ENCODE data around the gene IRS2.

IRS2 gene

DNA sequence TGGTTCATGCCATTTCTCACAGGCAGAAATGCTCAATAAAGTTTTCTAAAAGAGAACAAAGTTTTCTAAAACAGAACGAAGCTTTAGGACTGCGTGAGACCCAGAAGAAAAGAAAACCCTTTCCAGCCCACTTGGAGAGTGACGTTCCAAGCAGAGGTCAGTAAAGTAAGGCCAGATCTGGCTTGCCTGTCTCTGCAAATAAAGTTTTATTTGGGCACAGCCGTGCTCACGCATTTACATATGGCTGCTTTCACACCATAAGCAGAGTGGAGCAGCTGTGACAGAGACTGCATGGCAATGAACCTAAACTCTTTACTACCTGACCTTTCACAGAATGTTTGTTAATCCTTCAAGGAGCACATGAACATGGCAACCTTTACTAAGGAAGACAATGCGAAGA lies 23.6 kb downstream of the IRS2 start:
- no peak for TF ChIP-seq ZNF274 (IDR thresholded peaks at IDR 0.05; ENCODE audit: low read depth, low read length)
- H3K4me3 ChIP-seq (ENCODE audit: low read length), result no peak overlapping the region

DNA sequence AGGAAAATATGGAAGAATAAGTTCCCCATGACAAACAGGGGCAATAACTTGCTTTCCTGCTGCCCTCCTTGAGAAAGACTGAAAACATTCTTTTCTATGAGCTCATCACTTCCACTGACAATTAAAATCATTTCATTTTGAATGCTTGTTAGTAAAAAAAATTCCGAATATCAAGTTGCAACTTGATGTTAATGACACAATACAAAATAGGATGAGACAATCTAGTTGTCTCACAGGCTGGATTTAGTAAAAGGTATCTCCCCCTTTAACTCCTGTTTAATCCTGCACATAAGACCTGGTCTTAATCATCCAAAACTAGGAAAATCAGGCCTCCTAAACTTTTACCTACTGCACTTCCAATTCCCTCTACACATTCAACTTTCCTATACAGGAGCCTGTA lies 24.7 kb downstream of the IRS2 start:
- H3K4me3 ChIP-seq (ENCODE audit: low read length), result no peak overlapping the region
- no peak for TF ChIP-seq ZNF274 (IDR thresholded peaks at IDR 0.05; ENCODE audit: low read depth, low read length)

DNA sequence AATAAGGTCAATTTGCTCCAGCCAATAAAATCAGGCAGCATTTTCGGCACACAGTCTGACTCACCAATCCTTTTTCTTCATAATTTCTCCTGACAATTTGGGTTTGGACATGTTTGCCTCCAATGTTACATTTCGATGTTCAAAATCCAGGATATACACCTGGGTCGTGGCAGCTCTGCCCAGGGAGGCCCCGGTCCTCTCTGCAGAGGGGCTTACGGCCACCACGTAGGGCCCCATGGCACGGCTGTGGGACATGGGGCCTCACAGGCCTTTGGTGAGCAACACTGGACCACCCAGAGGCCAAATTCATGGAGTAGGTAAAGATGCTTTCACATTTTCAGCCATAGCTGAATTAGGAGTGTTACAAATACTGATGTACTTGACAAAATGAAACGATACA lies 25.4 kb downstream of the IRS2 start:
- H3K4me3 ChIP-seq (ENCODE audit: low read length), result no peak overlapping the region
- no peak for TF ChIP-seq ZNF274 (IDR thresholded peaks at IDR 0.05; ENCODE audit: low read depth, low read length)

DNA sequence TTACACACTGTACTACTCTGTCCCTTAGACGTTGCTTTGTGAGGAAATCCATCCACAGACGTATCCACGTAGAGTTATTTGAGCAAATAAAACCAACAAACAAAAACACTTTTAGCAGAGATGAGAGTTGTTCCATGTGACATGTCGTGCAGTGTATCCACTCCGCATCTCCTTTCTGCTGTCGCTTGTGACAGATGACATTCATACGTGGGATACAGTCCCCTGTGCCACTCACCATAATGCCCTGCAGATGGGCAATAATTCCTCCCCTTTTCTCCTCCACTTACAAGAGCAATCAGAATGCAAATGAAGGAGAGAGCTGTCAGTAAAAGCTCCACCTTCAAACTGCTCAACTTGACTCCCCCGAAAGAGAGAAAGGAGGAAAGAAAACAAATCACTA lies 26.0 kb downstream of the IRS2 start:
- no peak overlapping the region for H3K4me3 ChIP-seq (ENCODE audit: low read length)
- no peak for TF ChIP-seq ZNF274 (IDR thresholded peaks at IDR 0.05; ENCODE audit: low read depth, low read length)

DNA sequence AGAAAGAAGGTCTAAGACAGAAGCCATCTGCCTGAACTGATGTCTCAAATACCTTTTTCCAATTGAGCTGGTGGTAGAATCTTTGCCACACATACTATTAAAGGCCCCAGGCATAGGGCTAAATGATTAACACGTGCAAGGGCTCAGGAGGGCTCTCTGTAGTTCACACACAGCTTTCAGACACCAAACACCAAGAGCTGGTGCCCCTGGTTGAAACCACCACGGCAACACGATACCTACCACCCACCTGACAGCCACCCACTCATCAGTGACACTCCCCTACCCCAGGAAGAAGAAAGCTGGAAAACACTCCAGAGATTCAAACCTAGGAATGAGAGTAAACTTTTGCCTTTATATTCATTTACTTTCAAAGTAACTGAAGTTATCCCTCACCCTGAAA lies 26.8 kb downstream of the IRS2 start:
- TF ChIP-seq ZNF274 (IDR thresholded peaks at IDR 0.05; ENCODE audit: low read depth, low read length), result no peak

DNA sequence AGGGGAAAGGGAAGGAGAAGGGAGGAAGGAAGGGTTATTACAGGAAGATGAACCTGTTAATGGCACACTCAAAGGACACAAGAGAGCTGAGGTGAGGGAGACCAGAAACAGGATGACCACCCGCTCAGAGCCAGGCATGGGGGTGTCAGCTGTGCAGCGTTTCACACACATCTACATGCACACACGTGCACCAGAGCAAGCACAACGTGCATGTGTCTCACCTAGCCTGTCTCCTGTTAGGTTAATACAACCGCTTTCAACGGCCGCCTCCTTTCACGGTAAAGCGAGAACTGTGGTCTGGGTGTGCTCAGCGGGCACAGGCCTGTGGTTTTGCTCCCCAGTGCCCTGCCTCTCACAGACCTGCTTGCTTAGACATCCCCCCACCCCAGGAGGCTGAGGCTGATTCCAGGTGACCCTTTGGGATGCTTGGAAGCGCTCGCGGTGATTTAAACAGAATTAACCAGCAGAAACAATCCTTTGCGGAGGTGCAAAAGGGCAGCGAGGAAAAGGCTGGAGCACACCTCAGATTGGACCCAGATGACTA lies 27.4 kb downstream of the IRS2 start:
- TF ChIP-seq ZNF274 (IDR thresholded peaks at IDR 0.05; ENCODE audit: low read depth, low read length), result no peak
- no peak overlapping the region for H3K4me3 ChIP-seq (ENCODE audit: low read length)

More for the DNA sequence above, 26.8 kb downstream of the IRS2 start:
- H3K4me3 ChIP-seq (ENCODE audit: low read length), result no peak overlapping the region

DNA sequence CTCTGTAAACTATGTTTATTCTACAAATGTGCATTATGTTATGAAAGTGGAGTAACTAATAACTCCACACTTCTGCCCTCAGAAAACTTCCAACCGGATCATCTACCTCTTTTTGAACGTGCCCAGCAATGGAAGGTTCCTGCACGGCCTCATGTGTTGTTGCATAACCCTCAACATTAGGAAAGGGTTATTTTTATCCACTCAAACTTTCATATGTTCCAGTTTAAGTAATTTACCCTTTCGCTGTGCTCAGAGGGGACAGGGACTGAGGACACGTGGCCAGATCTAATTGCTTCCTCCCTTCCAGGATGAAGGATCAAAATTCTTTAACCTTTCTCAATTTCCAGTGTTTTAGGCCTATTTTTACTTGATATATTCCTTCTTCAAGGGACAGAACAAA lies 29.6 kb downstream of the IRS2 start:
- TF ChIP-seq ZNF274 (IDR thresholded peaks at IDR 0.05; ENCODE audit: low read depth, low read length), result no peak
- H3K4me3 ChIP-seq (ENCODE audit: low read length), result no peak overlapping the region

DNA sequence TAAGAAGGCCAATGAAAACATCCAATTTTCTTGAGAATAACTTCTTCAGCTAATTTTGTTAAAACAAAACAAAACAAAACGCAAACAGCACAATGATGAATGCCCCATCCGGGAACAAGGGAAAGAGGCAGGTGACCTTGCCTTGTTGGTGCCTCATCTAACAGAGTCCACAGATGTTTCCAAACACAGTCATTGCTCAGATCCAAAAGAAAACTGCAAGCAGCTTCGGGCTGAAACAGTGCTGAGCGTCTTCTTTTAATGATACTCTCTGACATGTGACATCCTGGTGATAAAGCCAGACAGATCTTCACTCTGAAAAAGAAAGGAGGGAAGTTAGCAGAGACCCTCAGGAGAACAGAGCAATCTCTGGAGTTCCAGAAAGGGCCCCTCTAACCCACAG lies 30.4 kb downstream of the IRS2 start:
- TF ChIP-seq ZNF274 (IDR thresholded peaks at IDR 0.05; ENCODE audit: low read depth, low read length), result no peak
- H3K4me3 ChIP-seq (ENCODE audit: low read length), result no peak overlapping the region

DNA sequence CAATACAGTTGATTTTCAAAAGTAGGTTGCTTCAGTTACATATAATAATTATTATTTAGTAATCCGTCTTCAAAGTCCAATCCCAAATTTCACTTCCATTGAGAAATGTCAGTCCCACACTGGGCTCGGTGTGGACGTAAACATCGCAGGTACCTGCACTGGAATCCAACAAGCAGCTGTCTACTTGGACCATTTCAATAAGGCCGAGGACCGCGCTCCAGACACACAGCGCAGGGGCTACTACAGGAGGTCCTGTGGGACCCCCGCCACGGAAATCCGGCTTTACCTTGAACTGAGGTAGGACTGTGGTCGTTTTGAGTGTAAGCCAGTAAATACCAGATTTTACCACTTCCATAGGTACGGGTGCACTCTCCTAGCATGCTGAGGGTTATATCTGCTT lies 30.8 kb downstream of the IRS2 start:
- no peak for TF ChIP-seq ZNF274 (IDR thresholded peaks at IDR 0.05; ENCODE audit: low read depth, low read length)
- no peak overlapping the region for H3K4me3 ChIP-seq (ENCODE audit: low read length)

DNA sequence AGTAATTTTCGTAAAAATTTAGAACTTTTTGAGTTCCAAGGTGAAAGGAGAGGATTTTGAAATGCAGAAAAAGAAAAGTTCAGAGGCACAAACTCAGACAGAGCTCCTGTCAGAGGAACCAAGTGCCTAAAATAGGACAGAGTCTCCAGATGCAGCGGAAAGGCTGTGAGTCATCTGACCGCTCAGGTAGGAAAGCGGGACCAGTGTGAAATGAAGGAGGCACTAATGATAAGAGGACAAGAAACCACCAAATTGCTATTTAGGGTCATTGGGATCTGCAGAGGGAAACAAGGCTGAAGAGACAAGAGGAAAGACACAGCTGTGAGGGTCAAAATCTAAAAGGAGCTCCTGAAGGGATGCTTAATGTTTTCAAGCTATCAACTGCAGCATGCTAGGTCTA lies 34.9 kb downstream of the IRS2 start:
- H3K4me3 ChIP-seq (ENCODE audit: low read length), result no peak overlapping the region
- no peak for TF ChIP-seq ZNF274 (IDR thresholded peaks at IDR 0.05; ENCODE audit: low read depth, low read length)

DNA sequence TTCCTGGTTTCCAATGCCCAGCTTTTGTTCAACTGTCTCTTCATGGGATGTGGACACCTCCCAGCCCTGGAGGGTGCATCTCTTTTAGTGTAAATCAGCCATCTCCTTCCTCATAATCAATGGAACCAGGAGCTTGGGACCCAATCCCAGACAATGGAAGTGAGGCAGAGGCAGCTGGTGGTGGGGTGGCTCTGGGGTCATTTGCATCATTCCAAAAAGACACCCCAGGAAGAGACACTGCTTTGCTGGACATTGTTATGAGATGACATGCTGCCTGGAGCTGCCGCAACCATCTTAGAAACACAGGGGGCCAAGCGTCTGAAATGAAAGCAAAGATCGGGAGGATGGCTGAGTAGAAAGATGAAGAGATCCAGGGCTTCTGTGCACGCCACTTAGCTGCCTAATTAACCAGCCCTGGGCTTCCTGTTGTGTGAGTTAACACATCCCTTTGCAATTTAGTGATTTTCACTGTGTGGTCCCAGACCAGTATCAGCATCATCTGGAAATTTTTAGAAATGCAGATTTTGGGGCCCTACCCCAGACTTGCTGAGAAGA lies 36.1 kb downstream of the IRS2 start:
- TF ChIP-seq ZNF274 (IDR thresholded peaks at IDR 0.05; ENCODE audit: low read depth, low read length), result no peak

DNA sequence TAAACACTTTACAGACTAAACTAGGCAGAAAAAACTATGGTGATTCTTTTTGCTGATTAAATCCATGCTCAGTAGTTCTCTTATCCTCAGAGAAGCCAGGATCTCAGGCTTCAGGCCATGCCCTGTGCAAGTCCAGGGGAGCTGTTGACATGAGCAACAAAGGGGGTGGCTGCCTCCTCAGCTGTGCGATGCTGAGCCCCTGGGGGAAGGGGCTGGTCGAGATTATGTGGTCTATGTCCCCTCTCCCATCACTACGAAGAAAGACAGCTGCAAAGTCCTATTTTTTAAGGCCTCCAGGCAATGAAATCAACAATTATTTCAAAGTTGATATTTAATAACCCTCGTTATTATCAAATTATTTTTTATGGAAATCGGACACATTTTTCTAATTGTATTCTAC lies 37.0 kb downstream of the IRS2 start:
- no peak for TF ChIP-seq ZNF274 (IDR thresholded peaks at IDR 0.05; ENCODE audit: low read depth, low read length)
- H3K4me3 ChIP-seq (ENCODE audit: low read length), result no peak overlapping the region

More for the DNA sequence above, 36.1 kb downstream of the IRS2 start:
- H3K4me3 ChIP-seq (ENCODE audit: low read length), result no peak overlapping the region

DNA sequence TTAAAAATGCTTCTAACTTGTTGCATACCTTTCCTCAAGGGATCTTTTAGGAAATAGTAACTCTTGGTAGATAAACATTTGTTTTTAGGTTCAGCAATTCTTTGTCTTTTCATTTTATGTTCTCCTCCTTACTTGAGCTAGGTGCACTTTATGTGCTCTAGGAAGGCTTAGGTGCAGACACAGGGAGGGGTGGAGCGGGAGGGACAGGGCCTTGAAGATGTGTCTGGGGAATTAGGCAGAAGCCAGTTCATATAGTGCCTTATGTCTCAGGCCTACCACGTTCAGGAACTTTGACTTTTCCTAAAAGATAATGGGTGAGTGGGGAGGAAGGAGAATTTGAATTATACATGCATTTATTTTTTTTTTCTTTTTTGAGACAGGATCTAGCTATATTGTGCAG lies 37.7 kb downstream of the IRS2 start:
- TF ChIP-seq ZNF274 (IDR thresholded peaks at IDR 0.05; ENCODE audit: low read depth, low read length), result no peak
- no peak overlapping the region for H3K4me3 ChIP-seq (ENCODE audit: low read length)

DNA sequence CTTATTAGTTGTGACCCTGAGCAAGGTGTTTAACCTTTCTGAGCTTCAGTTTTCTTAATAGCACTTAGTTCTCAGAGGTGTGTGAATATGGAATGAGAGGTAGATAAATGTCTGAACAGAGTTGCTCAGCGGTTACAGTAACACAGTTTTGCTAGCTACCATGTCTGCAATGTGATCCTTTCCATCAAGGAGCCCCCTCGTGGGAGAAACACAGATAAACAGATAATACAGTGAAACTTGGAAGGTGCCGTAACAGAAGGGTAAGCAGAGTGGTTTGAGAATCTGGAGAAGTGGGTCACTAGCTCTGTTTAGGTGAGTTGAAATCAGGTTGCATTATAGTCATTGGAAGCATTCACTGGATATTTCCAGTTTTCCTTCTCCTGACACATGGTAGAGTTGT lies 38.9 kb downstream of the IRS2 start:
- TF ChIP-seq ZNF274 (IDR thresholded peaks at IDR 0.05; ENCODE audit: low read depth, low read length), result no peak
- H3K4me3 ChIP-seq (ENCODE audit: low read length), result no peak overlapping the region

DNA sequence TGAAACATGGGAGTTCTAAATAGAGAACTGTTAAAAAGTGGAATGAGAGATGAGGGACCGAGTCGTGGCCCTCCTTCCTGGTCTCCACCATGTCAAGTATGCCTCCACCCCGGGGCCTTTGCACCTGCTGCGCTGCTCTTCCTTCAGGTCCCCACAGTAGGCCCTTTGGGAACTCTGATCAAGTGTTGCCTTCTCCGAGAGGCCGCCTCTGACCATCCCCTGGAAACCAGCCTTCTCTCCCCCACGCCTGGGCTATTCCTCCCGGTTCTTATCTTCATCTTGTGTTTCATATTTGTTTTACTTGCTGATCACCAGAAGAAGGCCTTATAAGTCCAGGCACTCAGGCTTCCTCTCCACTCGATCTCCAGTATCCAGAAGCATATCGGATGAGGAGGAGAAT lies 40.0 kb downstream of the IRS2 start:
- H3K4me3 ChIP-seq (ENCODE audit: low read length), result no peak overlapping the region
- TF ChIP-seq ZNF274 (IDR thresholded peaks at IDR 0.05; ENCODE audit: low read depth, low read length), result no peak

DNA sequence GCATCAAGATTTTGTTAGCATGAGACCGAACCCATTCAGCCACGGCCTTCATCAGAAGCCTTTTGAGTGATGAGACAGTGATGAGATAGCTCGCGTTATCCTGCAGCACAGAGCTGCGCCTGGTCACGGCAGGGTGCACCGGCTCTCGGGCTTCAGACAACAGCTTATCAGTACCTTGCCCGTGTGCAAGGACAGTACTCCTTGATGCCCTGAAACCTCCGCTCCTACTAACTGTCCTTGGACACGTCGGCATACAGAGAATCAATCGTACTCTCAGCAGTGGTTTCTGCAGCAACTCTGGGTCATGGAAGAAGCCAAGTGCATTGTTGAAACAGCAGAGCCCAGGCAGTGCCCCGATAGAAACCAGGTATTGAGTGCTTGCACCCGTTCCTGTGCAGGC lies 40.7 kb downstream of the IRS2 start:
- no peak overlapping the region for H3K4me3 ChIP-seq (ENCODE audit: low read length)
- no peak for TF ChIP-seq ZNF274 (IDR thresholded peaks at IDR 0.05; ENCODE audit: low read depth, low read length)

All from GM08714 (cell line).